H9 (cell line): ENCODE results near the gene MUSTN1. TPM values are rescaled to one million over a fixed set of nuclear protein-coding genes. Genes with fewer than 3 reads are reported as not detected.
A peak's percentile ranks its signal among the peaks of the same experiment; 100 is the strongest.

Experiments used
- DNase-seq: peaks from one replicate; pipeline ENCODE4 v3.0.0-alpha.2; 2017
- H2AFZ ChIP-seq: one replicate; pipeline ENCODE4 v1.6.1; 2013; ENCODE audit warnings: mild to moderate bottlenecking, low read length, control low read depth, moderate library complexity
- H2AK5ac ChIP-seq: 2 replicates; pipeline ENCODE4 v1.6.1; 2013; ENCODE audit warnings: low read length, control low read depth, mixed read lengths; ENCODE audit not compliant: insufficient read length
- H2BK120ac ChIP-seq: one replicate; pipeline ENCODE4 v1.6.1; 2013; ENCODE audit warnings: low read depth, mild to moderate bottlenecking, low read length, control low read depth, inconsistent platforms; ENCODE audit not compliant: poor library complexity, severe bottlenecking
- H2BK12ac ChIP-seq: 2 replicates; pipeline ENCODE4 v1.6.1; 2013; ENCODE audit warnings: low read length, control low read depth, mixed read lengths, low read depth; ENCODE audit not compliant: insufficient read length
- H2BK15ac ChIP-seq: 2 replicates; pipeline ENCODE4 v1.6.1; 2013; ENCODE audit warnings: low read depth, low read length, control low read depth
- H2BK20ac ChIP-seq: one replicate; pipeline ENCODE4 v1.6.1; 2013; ENCODE audit warnings: low read depth, mild to moderate bottlenecking, low read length, control low read depth, inconsistent platforms; ENCODE audit not compliant: poor library complexity, severe bottlenecking
- H2BK5ac ChIP-seq: 2 replicates; pipeline ENCODE4 v1.6.1; 2013; ENCODE audit warnings: low read length, control low read depth, mixed read lengths; ENCODE audit not compliant: insufficient read length
- H3K14ac ChIP-seq: 2 replicates; pipeline ENCODE4 v1.6.1; 2013; ENCODE audit warnings: low read length, control low read depth; ENCODE audit not compliant: insufficient read depth
- H3K18ac ChIP-seq: 2 replicates; pipeline ENCODE4 v1.6.1; 2013; ENCODE audit warnings: low read depth, mild to moderate bottlenecking, mixed read lengths, low read length, control low read depth; ENCODE audit not compliant: insufficient read length
- H3K23ac ChIP-seq: 2 replicates; pipeline ENCODE4 v1.6.1; 2013; ENCODE audit warnings: low read length, control low read depth, mixed read lengths, low read depth; ENCODE audit not compliant: insufficient read length
- H3K23me2 ChIP-seq: 2 replicates; pipeline ENCODE4 v1.6.1; 2013; ENCODE audit warnings: low read depth, mild to moderate bottlenecking, mixed read lengths, low read length, control low read depth; ENCODE audit not compliant: insufficient read length, poor library complexity, severe bottlenecking
- H3K27ac ChIP-seq: 2 replicates; pipeline ENCODE4 v1.5.1; 2013; ENCODE audit warnings: low read length, control low read depth, mixed read lengths, low read depth; ENCODE audit not compliant: insufficient read length
- H3K27me3 ChIP-seq: 2 replicates; pipeline ENCODE4 v1.6.1; 2013; ENCODE audit warnings: low read length, control low read depth, inconsistent platforms; ENCODE audit not compliant: insufficient read depth
- H3K4ac ChIP-seq: 2 replicates; pipeline ENCODE4 v1.6.1; 2013; ENCODE audit warnings: low read depth, mild to moderate bottlenecking, control low read depth, inconsistent platforms, low read length, moderate library complexity
- H3K4me1 ChIP-seq: 2 replicates; pipeline ENCODE4 v1.6.1; 2013; ENCODE audit warnings: low read length, control low read depth, inconsistent platforms; ENCODE audit not compliant: insufficient read depth
- H3K4me2 ChIP-seq: 2 replicates; pipeline ENCODE4 v1.6.1; 2013; ENCODE audit warnings: low read length, control low read depth, mixed read lengths; ENCODE audit not compliant: insufficient read length, insufficient read depth
- H3K56ac ChIP-seq: 2 replicates; pipeline ENCODE4 v1.6.1; 2013; ENCODE audit warnings: low read depth, mild to moderate bottlenecking, mixed read lengths, low read length, control low read depth; ENCODE audit not compliant: insufficient read length
- H3K79me1 ChIP-seq: 2 replicates; pipeline ENCODE4 v1.6.1; 2013; ENCODE audit warnings: low read depth, mild to moderate bottlenecking, moderate library complexity, low read length, control low read depth, inconsistent platforms; ENCODE audit not compliant: insufficient read depth, poor library complexity, severe bottlenecking
- H3K79me2 ChIP-seq: 2 replicates; pipeline ENCODE4 v1.6.1; 2013; ENCODE audit warnings: low read length, control low read depth, inconsistent platforms; ENCODE audit not compliant: insufficient read depth
- H3K9ac ChIP-seq: 2 replicates; pipeline ENCODE4 v1.6.1; 2013; ENCODE audit warnings: low read length, control low read depth, mixed read lengths; ENCODE audit not compliant: insufficient read length; ENCODE audit errors: extremely low read depth
- H3K9me3 ChIP-seq: one replicate; pipeline ENCODE4 v1.6.1; 2013; ENCODE audit warnings: low read depth, low read length, inconsistent platforms; ENCODE audit not compliant: control insufficient read depth
- H3T11ph ChIP-seq: one replicate; pipeline ENCODE4 v1.6.1; 2013; ENCODE audit warnings: mild to moderate bottlenecking, low read length, control low read depth, inconsistent platforms
- H4K20me1 ChIP-seq: one replicate; pipeline ENCODE4 v1.6.1; 2013; ENCODE audit not compliant: control insufficient read depth, insufficient read length, insufficient read depth
- H4K5ac ChIP-seq: 2 replicates; pipeline ENCODE4 v1.6.1; 2013; ENCODE audit warnings: low read depth, mild to moderate bottlenecking, mixed read lengths, low read length, control low read depth; ENCODE audit not compliant: insufficient read length
- H4K8ac ChIP-seq: replicated peaks from 2 replicates; pipeline ENCODE4 v1.6.1; 2013; ENCODE audit warnings: low read length, control low read depth, mixed read lengths, low read depth; ENCODE audit not compliant: insufficient read length
- H4K91ac ChIP-seq: 2 replicates; pipeline ENCODE4 v1.6.1; 2013; ENCODE audit warnings: low read depth, mild to moderate bottlenecking, moderate library complexity, mixed read lengths, low read length, control low read depth; ENCODE audit not compliant: insufficient read length
- H3K27ac Mint-ChIP-seq, 3 experiments: 2 replicates in 2 of 3; 3 replicates in 1 of 3; pipeline ENCODE4 v1.8.0; 2020 to 2021; ENCODE audit warnings: mixed read lengths in 3 of 3, mild to moderate bottlenecking in 1 of 3, moderate library complexity in 1 of 3
- H3K27me3 Mint-ChIP-seq: 2 replicates; pipeline ENCODE4 v1.8.0; 2021; ENCODE audit warnings: low read depth, mild to moderate bottlenecking, moderate library complexity, mixed read lengths
- H3K36me3 Mint-ChIP-seq, 3 experiments: 2 replicates in 2 of 3; 3 replicates in 1 of 3; pipeline ENCODE4 v1.8.0; 2020 to 2021; ENCODE audit warnings: low read depth in 3 of 3, mixed read lengths in 3 of 3; ENCODE audit not compliant: insufficient read depth in 1 of 3
- H3K4me1 Mint-ChIP-seq, 2 experiments: 2 replicates each; pipeline ENCODE4 v1.8.0; 2020; ENCODE audit warnings: mixed read lengths in 2 of 2
- H3K4me3 Mint-ChIP-seq, 2 experiments: 2 replicates in 1 of 2; 3 replicates in 1 of 2; pipeline ENCODE4 v1.8.0; 2020 to 2021; ENCODE audit warnings: mild to moderate bottlenecking in 2 of 2, mixed read lengths in 2 of 2, moderate library complexity in 1 of 2
- H3K9me3 Mint-ChIP-seq, 2 experiments: 2 replicates in 1 of 2; 3 replicates in 1 of 2; pipeline ENCODE4 v1.8.0; 2020; ENCODE audit warnings: mild to moderate bottlenecking in 2 of 2, mixed read lengths in 2 of 2, moderate library complexity in 1 of 2
- WGBS: extraction: QIAGEN DNeasy Blood & Tissue Kit; methylation state at CpG from one replicate; pipeline ENCODE4 v1.1.7; 2013; ENCODE audit warnings: missing lambda C conversion rate, low lambda C conversion rate, mixed read lengths; ENCODE audit not compliant: insufficient read length; ENCODE audit errors: extremely low coverage; 5-methylcytosine and 5-hydroxymethylcytosine counted together
- total RNA-seq: library from RNA; stranded (reverse); gene quantifications from 2 replicates; pipeline ENCODE4 v1.2.1, GENCODE V29; 2021
- TF ChIP-seq, protein P1 (sequence below): fragments of 200-600 bp; sonication (generic); conservative IDR thresholded peaks from 3 replicates; pipeline ENCODE4 v1.8.0; 2021; ENCODE audit warnings: antibody characterized with exemption, mild to moderate bottlenecking

MUSTN1 gene
- total RNA-seq, 1 experiment from 2014 or later = 0.72 TPM

DNA sequence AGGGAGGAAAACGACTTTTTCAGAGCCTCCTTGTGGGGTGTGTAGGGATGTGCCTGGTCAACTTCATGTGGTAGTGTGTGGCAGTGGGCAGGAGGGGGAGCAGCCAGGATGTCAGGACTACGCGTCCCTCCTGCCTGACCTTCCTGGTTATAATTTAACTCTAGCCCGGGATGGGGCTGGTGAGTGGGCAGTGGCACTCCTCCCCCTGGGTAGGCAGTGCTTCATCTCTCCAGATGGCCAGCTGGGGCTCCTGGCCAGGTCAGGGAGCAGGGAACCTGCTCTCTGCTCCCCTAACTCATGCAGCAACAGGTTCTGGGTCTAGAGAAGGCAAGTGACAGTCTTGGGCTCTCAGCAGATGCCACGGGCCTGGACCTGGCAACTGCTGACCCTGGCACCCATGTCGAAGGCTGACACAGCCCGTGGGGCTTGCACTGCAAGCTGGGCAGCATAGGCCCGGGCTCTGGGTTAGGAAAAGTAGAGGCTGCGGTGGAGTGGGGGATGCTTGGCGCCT, 6.9 kb downstream of the MUSTN1 start:
- no peaks in the 10 kb centered on the region; the same call in 1 of the 2 replicates for H3K27me3 Mint-ChIP-seq
- Histone ChIP-seq H3K9me3 (no peaks in the 10 kb centered on the region), H2BK20ac (no peak overlapping the region), H2BK12ac (no peak overlapping the region), H4K20me1 (no peaks in the 10 kb centered on the region), H4K8ac (no peak overlapping the region), H2BK120ac (no peak overlapping the region), H2AK5ac (no peak overlapping the region), H2BK5ac (no peak overlapping the region), H3K4me1 (no peaks in the 10 kb centered on the region), H3K27me3 (no peaks in the 10 kb centered on the region; the same call in 1 of the 2 replicates), H3K79me1 (no peaks in the 10 kb centered on the region), H4K91ac (no peak overlapping the region), H2BK15ac (no peak overlapping the region), H3K9ac (no peak overlapping the region), H3K4me2 (no peak overlapping the region), H2AFZ (no peak overlapping the region), H3T11ph (no peak overlapping the region), H3K18ac (no peak overlapping the region), H4K5ac (no peak overlapping the region), H3K23ac (no peak overlapping the region), H3K23me2 (no peaks in the 10 kb centered on the region), H3K27ac (no peak overlapping the region), H3K14ac (no peak overlapping the region), H3K56ac (no peak overlapping the region), H3K4ac (no peak overlapping the region), H3K79me2 (no peaks in the 10 kb centered on the region)
- peak overlapping the region in 1 of 3 experiments; percentile 40; a peak in 1 of 7 replicates for H3K27ac Mint-ChIP-seq
- H3K4me3 Mint-ChIP-seq = no peak overlapping the region
- H3K36me3 Mint-ChIP-seq = no peaks in the 10 kb centered on the region; a peak in 2 of 7 replicates
- H3K4me1 Mint-ChIP-seq = peaks cover 8 to 15% of the 10 kb centered on the region in 2 experiments
- no peaks in the 10 kb centered on the region for H3K9me3 Mint-ChIP-seq
- no CpG with 5 or more reads among the region's 10 CpGs for WGBS
- TF ChIP-seq, protein P1, sequence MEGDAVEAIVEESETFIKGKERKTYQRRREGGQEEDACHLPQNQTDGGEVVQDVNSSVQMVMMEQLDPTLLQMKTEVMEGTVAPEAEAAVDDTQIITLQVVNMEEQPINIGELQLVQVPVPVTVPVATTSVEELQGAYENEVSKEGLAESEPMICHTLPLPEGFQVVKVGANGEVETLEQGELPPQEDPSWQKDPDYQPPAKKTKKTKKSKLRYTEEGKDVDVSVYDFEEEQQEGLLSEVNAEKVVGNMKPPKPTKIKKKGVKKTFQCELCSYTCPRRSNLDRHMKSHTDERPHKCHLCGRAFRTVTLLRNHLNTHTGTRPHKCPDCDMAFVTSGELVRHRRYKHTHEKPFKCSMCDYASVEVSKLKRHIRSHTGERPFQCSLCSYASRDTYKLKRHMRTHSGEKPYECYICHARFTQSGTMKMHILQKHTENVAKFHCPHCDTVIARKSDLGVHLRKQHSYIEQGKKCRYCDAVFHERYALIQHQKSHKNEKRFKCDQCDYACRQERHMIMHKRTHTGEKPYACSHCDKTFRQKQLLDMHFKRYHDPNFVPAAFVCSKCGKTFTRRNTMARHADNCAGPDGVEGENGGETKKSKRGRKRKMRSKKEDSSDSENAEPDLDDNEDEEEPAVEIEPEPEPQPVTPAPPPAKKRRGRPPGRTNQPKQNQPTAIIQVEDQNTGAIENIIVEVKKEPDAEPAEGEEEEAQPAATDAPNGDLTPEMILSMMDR = peak; percentile 48; the same call in 2 of the 3 replicates
- no peak for DNase-seq
